H9 (cell line): ENCODE measurements around the gene PARVB. TPM values are rescaled to one million over a fixed set of nuclear protein-coding genes. Genes with fewer than 3 reads are reported as not detected.
"Not testable (repeated sequence)": the region's sequence is repeated elsewhere in the genome, so short reads cannot be mapped to it uniquely, and the experiment has no call there.

Experiments
- DNase-seq: peaks from one replicate; pipeline ENCODE4 v3.0.0-alpha.2; 2017
- H2AFZ ChIP-seq: one replicate; pipeline ENCODE4 v1.6.1; 2013; ENCODE audit warnings: mild to moderate bottlenecking, low read length, control low read depth, moderate library complexity
- H2AK5ac ChIP-seq: 2 replicates; pipeline ENCODE4 v1.6.1; 2013; ENCODE audit warnings: low read length, control low read depth, mixed read lengths; ENCODE audit not compliant: insufficient read length
- H2BK120ac ChIP-seq: one replicate; pipeline ENCODE4 v1.6.1; 2013; ENCODE audit warnings: low read depth, mild to moderate bottlenecking, low read length, control low read depth, inconsistent platforms; ENCODE audit not compliant: poor library complexity, severe bottlenecking
- H2BK12ac ChIP-seq: 2 replicates; pipeline ENCODE4 v1.6.1; 2013; ENCODE audit warnings: low read length, control low read depth, mixed read lengths, low read depth; ENCODE audit not compliant: insufficient read length
- H2BK15ac ChIP-seq: 2 replicates; pipeline ENCODE4 v1.6.1; 2013; ENCODE audit warnings: low read depth, low read length, control low read depth
- H2BK20ac ChIP-seq: one replicate; pipeline ENCODE4 v1.6.1; 2013; ENCODE audit warnings: low read depth, mild to moderate bottlenecking, low read length, control low read depth, inconsistent platforms; ENCODE audit not compliant: poor library complexity, severe bottlenecking
- H2BK5ac ChIP-seq: 2 replicates; pipeline ENCODE4 v1.6.1; 2013; ENCODE audit warnings: low read length, control low read depth, mixed read lengths; ENCODE audit not compliant: insufficient read length
- H3K14ac ChIP-seq: 2 replicates; pipeline ENCODE4 v1.6.1; 2013; ENCODE audit warnings: low read length, control low read depth; ENCODE audit not compliant: insufficient read depth
- H3K18ac ChIP-seq: 2 replicates; pipeline ENCODE4 v1.6.1; 2013; ENCODE audit warnings: low read depth, mild to moderate bottlenecking, mixed read lengths, low read length, control low read depth; ENCODE audit not compliant: insufficient read length
- H3K23ac ChIP-seq: 2 replicates; pipeline ENCODE4 v1.6.1; 2013; ENCODE audit warnings: low read length, control low read depth, mixed read lengths, low read depth; ENCODE audit not compliant: insufficient read length
- H3K23me2 ChIP-seq: 2 replicates; pipeline ENCODE4 v1.6.1; 2013; ENCODE audit warnings: low read depth, mild to moderate bottlenecking, mixed read lengths, low read length, control low read depth; ENCODE audit not compliant: insufficient read length, poor library complexity, severe bottlenecking
- H3K27ac ChIP-seq: 2 replicates; pipeline ENCODE4 v1.5.1; 2013; ENCODE audit warnings: low read length, control low read depth, mixed read lengths, low read depth; ENCODE audit not compliant: insufficient read length
- H3K27me3 ChIP-seq: 2 replicates; pipeline ENCODE4 v1.6.1; 2013; ENCODE audit warnings: low read length, control low read depth, inconsistent platforms; ENCODE audit not compliant: insufficient read depth
- H3K4ac ChIP-seq: 2 replicates; pipeline ENCODE4 v1.6.1; 2013; ENCODE audit warnings: low read depth, mild to moderate bottlenecking, control low read depth, inconsistent platforms, low read length, moderate library complexity
- H3K4me1 ChIP-seq: 2 replicates; pipeline ENCODE4 v1.6.1; 2013; ENCODE audit warnings: low read length, control low read depth, inconsistent platforms; ENCODE audit not compliant: insufficient read depth
- H3K4me2 ChIP-seq: 2 replicates; pipeline ENCODE4 v1.6.1; 2013; ENCODE audit warnings: low read length, control low read depth, mixed read lengths; ENCODE audit not compliant: insufficient read length, insufficient read depth
- H3K56ac ChIP-seq: 2 replicates; pipeline ENCODE4 v1.6.1; 2013; ENCODE audit warnings: low read depth, mild to moderate bottlenecking, mixed read lengths, low read length, control low read depth; ENCODE audit not compliant: insufficient read length
- H3K79me1 ChIP-seq: 2 replicates; pipeline ENCODE4 v1.6.1; 2013; ENCODE audit warnings: low read depth, mild to moderate bottlenecking, moderate library complexity, low read length, control low read depth, inconsistent platforms; ENCODE audit not compliant: insufficient read depth, poor library complexity, severe bottlenecking
- H3K79me2 ChIP-seq: 2 replicates; pipeline ENCODE4 v1.6.1; 2013; ENCODE audit warnings: low read length, control low read depth, inconsistent platforms; ENCODE audit not compliant: insufficient read depth
- H3K9ac ChIP-seq: 2 replicates; pipeline ENCODE4 v1.6.1; 2013; ENCODE audit warnings: low read length, control low read depth, mixed read lengths; ENCODE audit not compliant: insufficient read length; ENCODE audit errors: extremely low read depth
- H3K9me3 ChIP-seq: one replicate; pipeline ENCODE4 v1.6.1; 2013; ENCODE audit warnings: low read depth, low read length, inconsistent platforms; ENCODE audit not compliant: control insufficient read depth
- H3T11ph ChIP-seq: one replicate; pipeline ENCODE4 v1.6.1; 2013; ENCODE audit warnings: mild to moderate bottlenecking, low read length, control low read depth, inconsistent platforms
- H4K20me1 ChIP-seq: one replicate; pipeline ENCODE4 v1.6.1; 2013; ENCODE audit not compliant: control insufficient read depth, insufficient read length, insufficient read depth
- H4K5ac ChIP-seq: 2 replicates; pipeline ENCODE4 v1.6.1; 2013; ENCODE audit warnings: low read depth, mild to moderate bottlenecking, mixed read lengths, low read length, control low read depth; ENCODE audit not compliant: insufficient read length
- H4K8ac ChIP-seq: replicated peaks from 2 replicates; pipeline ENCODE4 v1.6.1; 2013; ENCODE audit warnings: low read length, control low read depth, mixed read lengths, low read depth; ENCODE audit not compliant: insufficient read length
- H4K91ac ChIP-seq: 2 replicates; pipeline ENCODE4 v1.6.1; 2013; ENCODE audit warnings: low read depth, mild to moderate bottlenecking, moderate library complexity, mixed read lengths, low read length, control low read depth; ENCODE audit not compliant: insufficient read length
- H3K27ac Mint-ChIP-seq, 3 experiments: 2 replicates in 2 of 3; 3 replicates in 1 of 3; pipeline ENCODE4 v1.8.0; 2020 to 2021; ENCODE audit warnings: mixed read lengths in 3 of 3, mild to moderate bottlenecking in 1 of 3, moderate library complexity in 1 of 3
- H3K27me3 Mint-ChIP-seq: 2 replicates; pipeline ENCODE4 v1.8.0; 2021; ENCODE audit warnings: low read depth, mild to moderate bottlenecking, moderate library complexity, mixed read lengths
- H3K36me3 Mint-ChIP-seq, 3 experiments: 2 replicates in 2 of 3; 3 replicates in 1 of 3; pipeline ENCODE4 v1.8.0; 2020 to 2021; ENCODE audit warnings: low read depth in 3 of 3, mixed read lengths in 3 of 3; ENCODE audit not compliant: insufficient read depth in 1 of 3
- H3K4me1 Mint-ChIP-seq, 2 experiments: 2 replicates each; pipeline ENCODE4 v1.8.0; 2020; ENCODE audit warnings: mixed read lengths in 2 of 2
- H3K4me3 Mint-ChIP-seq, 2 experiments: 2 replicates in 1 of 2; 3 replicates in 1 of 2; pipeline ENCODE4 v1.8.0; 2020 to 2021; ENCODE audit warnings: mild to moderate bottlenecking in 2 of 2, mixed read lengths in 2 of 2, moderate library complexity in 1 of 2
- H3K9me3 Mint-ChIP-seq, 2 experiments: 2 replicates in 1 of 2; 3 replicates in 1 of 2; pipeline ENCODE4 v1.8.0; 2020; ENCODE audit warnings: mild to moderate bottlenecking in 2 of 2, mixed read lengths in 2 of 2, moderate library complexity in 1 of 2
- CTCF ChIP-seq: fragments of 200-600 bp; sonication (generic); conservative IDR thresholded peaks from 3 replicates; pipeline ENCODE4 v1.8.0; 2021; ENCODE audit warnings: antibody characterized with exemption, mild to moderate bottlenecking
- WGBS: extraction: QIAGEN DNeasy Blood & Tissue Kit; methylation state at CpG from one replicate; pipeline ENCODE4 v1.1.7; 2013; ENCODE audit warnings: missing lambda C conversion rate, low lambda C conversion rate, mixed read lengths; ENCODE audit not compliant: insufficient read length; ENCODE audit errors: extremely low coverage; 5-methylcytosine and 5-hydroxymethylcytosine counted together
- total RNA-seq: library from RNA; stranded (reverse); gene quantifications from 2 replicates; pipeline ENCODE4 v1.2.1, GENCODE V29; 2021

The PARVB gene
- total RNA-seq, 1 experiment from 2014 or later = 15.6 TPM

GRCh38 chr22:44014241-44014640 is 9.9 kb upstream of the PARVB start:
- no CpG with 5 or more reads among the region's 2 CpGs for WGBS
- Histone ChIP-seq H3K4me2 (no peak overlapping the region), H2BK12ac (no peak overlapping the region), H4K20me1 (no peaks in the 10 kb centered on the region), H2BK5ac (no peak overlapping the region), H3K79me2 (no peaks in the 10 kb centered on the region), H3K27me3 (no peaks in the 10 kb centered on the region), H4K91ac (no peak overlapping the region), H2BK15ac (no peak overlapping the region), H4K5ac (no peak overlapping the region), H3K27ac (no peak overlapping the region), H3K14ac (no peak overlapping the region), H3K79me1 (no peaks in the 10 kb centered on the region), H4K8ac (no peak overlapping the region), H3K23me2 (no peaks in the 10 kb centered on the region), H2BK20ac (no peak overlapping the region), H3K4ac (no peak overlapping the region), H3K56ac (no peak overlapping the region), H2AFZ (no peak overlapping the region), H2BK120ac (no peak overlapping the region), H3K9me3 (no peaks in the 10 kb centered on the region), H3K9ac (no peak overlapping the region), H3K4me1 (no peaks in the 10 kb centered on the region; the same call in 1 of the 2 replicates), H3T11ph (no peak overlapping the region), H3K18ac (no peak overlapping the region), H2AK5ac (no peak overlapping the region), H3K23ac (no peak overlapping the region)
- H3K36me3 Mint-ChIP-seq = no peaks in the 10 kb centered on the region
- H3K9me3 Mint-ChIP-seq = no peaks in the 10 kb centered on the region
- H3K4me1 Mint-ChIP-seq = peaks cover 2 to 3% of the 10 kb centered on the region in 2 experiments; a peak in 1 of 4 replicates
- no peak for DNase-seq
- no peak overlapping the region for H3K27ac Mint-ChIP-seq
- H3K4me3 Mint-ChIP-seq = no peak overlapping the region
- H3K27me3 Mint-ChIP-seq = no peaks in the 10 kb centered on the region
- no peak for TF ChIP-seq CTCF

- H2BK15ac ChIP-seq, H3K9me3 Mint-ChIP-seq, H3K4me1 Mint-ChIP-seq, H3K36me3 Mint-ChIP-seq, H3K27ac ChIP-seq, H3K56ac ChIP-seq, H3K27me3 Mint-ChIP-seq, H2BK20ac ChIP-seq, H3K18ac ChIP-seq, H3K79me2 ChIP-seq, H4K20me1 ChIP-seq, H3K9me3 ChIP-seq, H3K4ac ChIP-seq, H4K5ac ChIP-seq, H3K79me1 ChIP-seq, H3K4me1 ChIP-seq, H3K23me2 ChIP-seq, H3K9ac ChIP-seq, H3K14ac ChIP-seq, H3T11ph ChIP-seq, H2AK5ac ChIP-seq, H3K27me3 ChIP-seq, H2BK120ac ChIP-seq, H4K8ac ChIP-seq, H2AFZ ChIP-seq, H2BK12ac ChIP-seq, DNase-seq, H3K4me3 Mint-ChIP-seq, H3K23ac ChIP-seq, H4K91ac ChIP-seq, H2BK5ac ChIP-seq, H3K27ac Mint-ChIP-seq, H3K4me2 ChIP-seq: not testable (repeated sequence)
- no CpG with 5 or more reads among the region's 3 CpGs for WGBS
These were observed 7.5 kb upstream of the PARVB start for GRCh38 chr22:44016586-44016985.
